Measurements from ENCODE around the gene HS3ST2. TPM values are rescaled to one million over a fixed set of nuclear protein-coding genes. Genes with fewer than 3 reads are reported as not detected.

Gene HS3ST2
- total and polyA plus RNA-seq, 10 donors = 0.09 to 2.7 (median 0.21) TPM; not detected in 5

GRCh38 chr16:22847100-22847499 is 33.1 kb downstream of the HS3ST2 start:
- Histone ChIP-seq H3K9me3 (no peaks in the 10 kb centered on the region), H3K4me3 (no peak overlapping the region), H3K4me1 (no peaks in the 10 kb centered on the region), H3K36me3 (no peaks in the 10 kb centered on the region), H3K27me3 (replicated peaks in 1 of 7) (peaks cover 0 to 62% (median 0%) of the 10 kb centered on the region in 7 donors), H3K27ac (no peak overlapping the region)
- WGBS, 5 donors = 67 to 78% (median 73%) methylated on average over 3 of the region's 3 CpGs
- TF ChIP-seq POLR2A (IDR thresholded peaks at IDR 0.05) (no peak), CTCF (IDR thresholded peaks at IDR 0.05 in 8 of 11, conservative IDR thresholded peaks at IDR 0.05 in 3 of 11) (no peak), POLR2AphosphoS5 (IDR thresholded peaks at IDR 0.05) (no peak)
- DNase-seq = no peak
- intact Hi-C loops (cut with DNase I; ENCODE audit: low total_unique reads) = no loop called here

- no peak for TF ChIP-seq POLR2A (IDR thresholded peaks at IDR 0.05)
- TF ChIP-seq CTCF (IDR thresholded peaks at IDR 0.05 in 8 of 11, conservative IDR thresholded peaks at IDR 0.05 in 3 of 11) = no peak
- TF ChIP-seq POLR2AphosphoS5 (IDR thresholded peaks at IDR 0.05) = no peak
- no peaks in the 10 kb centered on the region for H3K36me3 ChIP-seq
- H3K27ac ChIP-seq = no peak overlapping the region
- intact Hi-C loops (cut with DNase I; ENCODE audit: low total_unique reads) = no loop called here
- DNase-seq = no peak
- no peaks in the 10 kb centered on the region for H3K4me1 ChIP-seq
- WGBS, 5 donors = 89 to 97% (median 96%) methylated on average over 2 of the region's 2 CpGs
- H3K9me3 ChIP-seq = no peaks in the 10 kb centered on the region
- H3K27me3 ChIP-seq (replicated peaks in 1 of 7) = peaks cover 0 to 59% (median 0%) of the 10 kb centered on the region in 7 donors
- H3K4me3 ChIP-seq = no peak overlapping the region
Measured at GRCh38 chr16:22847690-22848089, 33.7 kb downstream of the HS3ST2 start.

GRCh38 chr16:22848451-22848850 is 34.5 kb downstream of the HS3ST2 start:
- no peak for DNase-seq
- Histone ChIP-seq H3K27ac (no peak overlapping the region), H3K27me3 (replicated peaks in 1 of 7) (peaks cover 0 to 55% (median 0%) of the 10 kb centered on the region in 7 donors), H3K4me1 (no peaks in the 10 kb centered on the region), H3K36me3 (no peaks in the 10 kb centered on the region), H3K4me3 (no peak overlapping the region), H3K9me3 (no peaks in the 10 kb centered on the region)
- TF ChIP-seq POLR2A (IDR thresholded peaks at IDR 0.05) (no peak), POLR2AphosphoS5 (IDR thresholded peaks at IDR 0.05) (no peak), CTCF (IDR thresholded peaks at IDR 0.05 in 8 of 11, conservative IDR thresholded peaks at IDR 0.05 in 3 of 11) (no peak)
- 45 to 54% (median 52%) methylated on average over 4 of the region's 4 CpGs for WGBS, 5 donors
- intact Hi-C loops (cut with DNase I; ENCODE audit: low total_unique reads) = no loop called here

DNA sequence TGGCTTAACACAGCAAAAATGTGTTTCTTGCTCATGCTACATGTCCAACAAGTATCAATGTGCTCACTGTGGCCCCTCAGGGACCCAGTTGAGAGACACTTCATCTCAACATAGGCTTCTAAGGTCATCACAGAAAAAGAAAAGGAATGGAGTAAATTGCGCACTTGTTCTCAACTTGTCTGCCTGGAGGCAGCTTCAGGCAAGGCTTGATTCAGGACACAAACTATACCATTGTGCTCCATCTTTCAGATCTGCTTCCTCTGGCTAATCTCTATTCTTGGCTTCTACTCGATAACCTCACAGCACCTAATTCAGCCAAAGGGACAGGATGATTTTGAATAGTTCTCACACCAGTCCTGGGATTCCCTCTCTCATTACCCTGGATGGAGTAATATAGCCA is 35.6 kb downstream of the HS3ST2 start:
- DNase-seq = no peak
- H3K4me1 ChIP-seq = no peaks in the 10 kb centered on the region
- no peak overlapping the region for H3K4me3 ChIP-seq
- peaks cover 0 to 47% (median 0%) of the 10 kb centered on the region in 7 donors for H3K27me3 ChIP-seq (replicated peaks in 1 of 7)
- 92 to 96% (median 94%) methylated on average over 2 of the region's 2 CpGs for WGBS, 5 donors
- H3K27ac ChIP-seq = no peak overlapping the region
- no peaks in the 10 kb centered on the region for H3K9me3 ChIP-seq
- no peaks in the 10 kb centered on the region for H3K36me3 ChIP-seq
- no peak for TF ChIP-seq CTCF (IDR thresholded peaks at IDR 0.05 in 8 of 11, conservative IDR thresholded peaks at IDR 0.05 in 3 of 11)
- no peak for TF ChIP-seq POLR2AphosphoS5 (IDR thresholded peaks at IDR 0.05)
- TF ChIP-seq POLR2A (IDR thresholded peaks at IDR 0.05) = no peak
- intact Hi-C loops (cut with DNase I; ENCODE audit: low total_unique reads) = no loop called here

Measured in spleen (tissue), 11 donors.